K562 (cell line): ENCODE results near the gene EFHC1. TPM values are rescaled to one million over a fixed set of nuclear protein-coding genes. Genes with fewer than 3 reads are reported as not detected.

ENCODE experiments used
- BRD4 ChIP-seq: fragments of 200-600 bp; sonication (generic); IDR thresholded peaks from 2 replicates; pipeline ENCODE4 v1.6.1; 2017; ENCODE audit warnings: inconsistent platforms
- C11orf30 ChIP-seq: fragments of 450-650 bp; IDR thresholded peaks from 2 replicates; pipeline ENCODE4 v1.6.1; 2016; ENCODE audit warnings: low read depth, mild to moderate bottlenecking
- CBFA2T3 ChIP-seq: fragments of 450-650 bp; IDR thresholded peaks from 2 replicates; pipeline ENCODE4 v1.6.1; 2017
- CBX1 ChIP-seq: sonication (generic); IDR thresholded peaks from 2 replicates; pipeline ENCODE4 v1.6.1; 2016; ENCODE audit warnings: antibody characterized with exemption, low read depth, mild to moderate bottlenecking
- CHAMP1 ChIP-seq: fragments of 450-650 bp; IDR thresholded peaks from 2 replicates; pipeline ENCODE4 v1.6.1; 2016; ENCODE audit warnings: mild to moderate bottlenecking
- E2F3 ChIP-seq: fragments of 250-450 bp; sonication (Bioruptor Pico); IDR thresholded peaks from 2 replicates; pipeline ENCODE4 v1.4.0; 2020; ENCODE audit warnings: mild to moderate bottlenecking
- GTF2E2 ChIP-seq: fragments of 200-800 bp; sonication (Bioruptor generic); IDR thresholded peaks from 2 replicates; pipeline ENCODE4 v1.6.1; 2016; ENCODE audit warnings: missing genetic modification characterization, missing compliant biosample characterization
- HINFP ChIP-seq: fragments of 450-650 bp; conservative IDR thresholded peaks from 2 replicates; pipeline ENCODE4 v1.6.1; 2016; ENCODE audit warnings: missing genetic modification characterization, low read depth, mild to moderate bottlenecking, control low read depth, missing compliant biosample characterization
- HMBOX1 ChIP-seq: sonication (generic); IDR thresholded peaks from 2 replicates; pipeline ENCODE4 v1.6.1; 2016
- ILK ChIP-seq: fragments of 450-650 bp; IDR thresholded peaks from 2 replicates; pipeline ENCODE4 v1.6.1; 2016; ENCODE audit warnings: missing genetic modification characterization, low read depth, mild to moderate bottlenecking, missing compliant biosample characterization, moderate library complexity, borderline replicate concordance
- KAT7 ChIP-seq: sonication (generic); formaldehyde crosslinking; IDR thresholded peaks from 2 replicates; pipeline ENCODE4 v1.8.0; 2022; ENCODE audit warnings: missing genetic modification reagents, mild to moderate bottlenecking, borderline replicate concordance
- MTA2 ChIP-seq: fragments of 450-650 bp; IDR thresholded peaks from 2 replicates; pipeline ENCODE4 v1.6.1; 2016; ENCODE audit warnings: low read depth
- NCOA1 ChIP-seq: fragments of 450-650 bp; IDR thresholded peaks from 2 replicates; pipeline ENCODE4 v1.6.1; 2016; ENCODE audit warnings: low read depth
- RREB1 ChIP-seq: fragments of 250-450 bp; sonication (Bioruptor Pico); IDR thresholded peaks from 2 replicates; pipeline ENCODE4 v1.4.0; 2020
- SETDB1 ChIP-seq: IDR thresholded peaks from one replicate; pipeline ENCODE4 v1.6.1; 2012; ENCODE audit warnings: low read length, control low read depth, inconsistent platforms
- SRSF3 ChIP-seq: fragments of 200-400 bp; formaldehyde crosslinking; IDR thresholded peaks from 2 replicates; pipeline ENCODE4 v1.6.1; 2016; ENCODE audit warnings: mild to moderate bottlenecking, low read length, moderate library complexity; ENCODE audit not compliant: insufficient read depth
- STAG1 ChIP-seq: sonication (generic); formaldehyde crosslinking; IDR thresholded peaks from 2 replicates; pipeline ENCODE4 v1.5.0; 2020; ENCODE audit warnings: missing genetic modification reagents, borderline replicate concordance
- ZFP36 ChIP-seq: fragments of 150-350 bp; IDR thresholded peaks from 2 replicates; pipeline ENCODE4 v1.6.1; 2018; ENCODE audit warnings: low read length, low read depth; ENCODE audit not compliant: partially characterized antibody
- polyA plus RNA-seq, 8 experiments: library from polyadenylated mRNA; depleted of rRNA in 4 of 8; stranded (reverse) in 5 of 8; unstranded in 3 of 8; fragments of >200 nt; fragmentation: Nextera tagmentation in 2 of 8; fragmentation: Illumina TruSeq in 1 of 8; extraction: Ambion mirVana in 2 of 8; extraction: Trizol in 1 of 8; gene quantifications; 2 replicates each; pipeline versions ENCODE4 v1.2.1 to v1.2.3, GENCODE V29; 2011 to 2014; ENCODE audit warnings: inconsistent platforms in 1 of 8, missing spikeins in 1 of 8
- total RNA-seq, 7 experiments: library from RNA; depleted of rRNA in 6 of 7; stranded (reverse); fragments of >200 nt in 6 of 7; fragmentation: Illumina TruSeq in 2 of 7; extraction: Trizol in 2 of 7; gene quantifications; 2 replicates each; pipeline versions ENCODE4 v1.2.1 to v1.2.3, GENCODE V29; 2011 to 2021; ENCODE audit warnings: low replicate concordance in 1 of 7

Gene EFHC1
- total and polyA plus RNA-seq, 9 of the 15 experiments (the other 6 are each of a cell fraction or from before 2014, with no cell fraction given) = 9.5 to 31.0 (median 14.9) TPM

- no peak for TF ChIP-seq HINFP (tag)
- no peak for TF ChIP-seq KAT7 (CRISPR knock-in tag)
- TF ChIP-seq MTA2 = no peak
- TF ChIP-seq RREB1 = no peak
- no peak for TF ChIP-seq NCOA1
- peak; percentile 47 for TF ChIP-seq C11orf30
- TF ChIP-seq BRD4 = no peak
- no peak for TF ChIP-seq ZFP36
- TF ChIP-seq SRSF3 = no peak
- no peak for TF ChIP-seq STAG1 (CRISPR knock-in tag)
- no peak for TF ChIP-seq GTF2E2
- no peak for TF ChIP-seq CBX1
- TF ChIP-seq CBFA2T3 = no peak
- no peak for TF ChIP-seq HMBOX1
- no peak for TF ChIP-seq CHAMP1
- TF ChIP-seq ILK (tag) = no peak
- no peak for TF ChIP-seq SETDB1
- no peak for TF ChIP-seq E2F3
- TF ChIP-seq, all 486 proteins: peak for 16
These were observed 4.1 kb upstream of the EFHC1 start (continued) for GRCh38 chr6:52415917-52416628.
